ENCODE measurements around the gene SRPRA.

Gene SRPRA

DNA sequence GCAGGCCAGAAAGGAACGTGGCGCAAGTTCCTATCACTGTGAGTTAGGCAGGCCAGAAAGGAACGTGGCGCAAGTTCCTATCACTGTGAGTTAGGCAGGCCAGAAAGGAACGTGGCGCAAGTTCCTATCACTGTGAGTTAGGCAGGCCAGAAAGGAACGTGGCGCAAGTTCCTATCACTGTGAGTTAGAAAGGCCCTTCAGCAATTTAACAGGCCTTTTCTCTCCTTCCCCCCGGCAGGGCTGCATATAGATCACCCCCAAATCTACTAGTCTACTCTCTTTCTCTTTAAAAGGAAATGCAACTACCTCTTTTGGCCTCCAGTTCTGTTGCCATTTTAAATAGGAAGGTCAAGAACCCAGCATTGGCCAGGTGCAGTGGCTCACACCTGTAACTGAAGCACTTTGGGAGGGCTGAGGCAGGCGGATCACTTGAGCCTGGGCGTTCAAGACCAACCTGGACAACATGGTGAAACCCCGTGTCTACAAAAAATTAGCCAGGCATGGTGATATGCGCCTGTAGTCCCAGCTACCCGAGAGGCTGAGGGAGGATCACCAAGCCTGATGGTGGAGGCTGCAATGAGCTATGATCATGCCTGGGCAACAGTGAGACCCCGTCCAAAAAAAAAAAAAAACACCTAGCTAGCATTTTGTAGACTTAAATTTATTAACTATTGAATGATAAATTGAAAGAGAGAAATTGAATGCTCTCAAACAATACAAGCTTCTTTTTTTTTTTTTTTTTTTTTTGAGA lies 42.2 kb downstream of the SRPRA start:
- no peak for DNase-seq

- DNase-seq, result no peak
Measured at GRCh38 chr11:126225295-126225665, 43.4 kb downstream of the SRPRA start.

DNA sequence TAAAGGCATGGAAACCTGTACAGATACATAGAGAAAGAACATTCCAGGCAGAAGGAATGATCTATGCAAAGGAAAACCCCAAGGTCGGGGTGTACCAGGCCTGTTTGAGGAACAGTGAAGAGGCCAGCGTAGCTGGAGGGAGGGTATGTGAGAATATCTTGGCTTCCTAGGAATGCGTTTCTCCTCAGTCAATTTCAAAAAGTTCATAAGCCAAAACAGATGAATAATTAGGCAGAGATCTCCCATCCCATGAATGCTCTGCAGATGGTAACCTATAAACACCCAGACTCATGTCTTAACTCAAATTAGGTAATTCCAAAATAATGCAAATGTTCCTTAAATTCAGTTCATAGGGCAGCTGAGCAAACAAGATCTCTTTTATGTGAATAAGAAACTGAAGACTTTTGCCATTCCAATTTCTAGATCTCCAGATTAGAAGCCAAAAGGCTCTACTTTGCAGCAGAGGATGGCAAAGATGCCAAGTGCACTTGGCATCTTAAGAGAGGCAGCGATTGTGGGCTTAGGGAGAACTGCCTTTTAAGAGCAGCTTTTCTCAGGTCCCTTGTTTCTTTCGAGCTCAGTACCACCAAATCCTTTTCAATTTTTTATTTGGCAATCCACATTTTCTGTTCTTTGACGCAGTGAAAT lies 43.9 kb downstream of the SRPRA start:
- no peak for DNase-seq

GRCh38 chr11:126219547-126219946 lies 49.1 kb downstream of the SRPRA start:
- DNase-seq, result no peak

DNA sequence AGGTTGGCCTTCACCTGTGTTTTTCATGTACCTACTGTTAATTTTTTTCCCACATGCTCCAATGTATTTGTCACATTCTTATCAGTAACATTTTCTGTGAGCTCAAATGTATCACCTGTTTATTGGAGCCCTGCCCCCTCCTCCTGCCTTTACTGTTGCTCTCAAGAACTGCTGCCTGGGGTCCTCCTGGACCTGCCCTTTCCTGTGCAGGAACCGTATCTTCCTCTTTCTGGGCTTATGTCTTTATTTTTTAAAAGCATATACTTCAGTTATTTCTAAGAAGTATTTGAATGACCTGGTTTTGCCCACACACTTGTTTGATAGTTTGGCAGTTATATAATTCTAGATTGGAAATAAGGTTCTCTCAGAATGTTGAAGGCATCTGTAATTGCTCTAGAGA lies 51.2 kb downstream of the SRPRA start:
- peak; percentile 16 for DNase-seq

DNA sequence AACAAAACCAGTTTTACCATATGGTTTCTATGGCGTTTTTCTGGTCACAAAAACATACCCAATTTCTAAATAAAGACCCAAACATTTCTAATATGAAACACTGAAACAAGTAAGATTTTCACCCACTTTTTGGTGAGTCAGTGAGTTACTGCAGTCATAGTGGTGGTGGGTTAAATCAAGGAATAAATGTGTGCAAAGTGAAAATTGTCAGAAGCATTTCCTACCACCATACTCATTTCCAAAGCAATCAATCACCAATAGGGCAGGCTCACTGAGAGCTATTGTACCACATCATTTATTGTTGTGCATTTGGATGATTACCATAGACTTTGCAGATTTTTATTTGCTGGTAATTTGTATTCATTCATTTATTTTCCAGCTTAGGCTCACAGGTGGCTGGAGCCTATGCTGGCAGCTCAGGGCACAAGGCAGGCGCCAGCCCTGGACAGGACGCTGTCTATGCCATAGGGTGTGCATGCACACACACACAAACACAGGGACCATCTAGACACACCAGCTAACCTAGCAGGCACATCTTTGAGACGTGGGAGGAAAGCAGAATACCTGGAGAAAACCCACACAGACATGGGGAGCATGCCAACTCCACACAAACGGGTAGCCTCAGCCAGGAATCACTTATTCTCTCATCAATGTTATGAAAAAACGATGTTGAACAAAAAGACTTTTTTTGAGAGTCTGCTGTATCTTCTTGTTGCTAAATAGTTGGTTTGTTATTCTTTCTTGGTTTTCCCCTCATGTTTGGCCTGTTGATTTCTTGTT lies 52.0 kb downstream of the SRPRA start:
- DNase-seq, result no peak

- DNase-seq, result no peak
Measured at GRCh38 chr11:126214841-126215240, 53.9 kb downstream of the SRPRA start.

- DNase-seq, result no peak
Measured at GRCh38 chr11:126214441-126214840, 54.3 kb downstream of the SRPRA start.
